PC-9 (cell line): Measurements from ENCODE around the gene ZCCHC4.

Experiments
- EZH2 ChIP-seq: fragments of 200-600 bp; sonication (generic); IDR thresholded peaks from 2 replicates; pipeline ENCODE4 v1.8.0; 2017; ENCODE audit warnings: antibody characterized with exemption, low read depth
- TF ChIP-seq, protein P1 (sequence below): fragments of 200-600 bp; sonication (generic); conservative IDR thresholded peaks from 2 replicates; pipeline ENCODE4 v1.6.1; 2017; ENCODE audit warnings: mixed run types, antibody characterized with exemption, mild to moderate bottlenecking, moderate library complexity

GRCh38 chr4:25405453-25405852 is 92.9 kb downstream of the ZCCHC4 start:
- TF ChIP-seq, protein P1, sequence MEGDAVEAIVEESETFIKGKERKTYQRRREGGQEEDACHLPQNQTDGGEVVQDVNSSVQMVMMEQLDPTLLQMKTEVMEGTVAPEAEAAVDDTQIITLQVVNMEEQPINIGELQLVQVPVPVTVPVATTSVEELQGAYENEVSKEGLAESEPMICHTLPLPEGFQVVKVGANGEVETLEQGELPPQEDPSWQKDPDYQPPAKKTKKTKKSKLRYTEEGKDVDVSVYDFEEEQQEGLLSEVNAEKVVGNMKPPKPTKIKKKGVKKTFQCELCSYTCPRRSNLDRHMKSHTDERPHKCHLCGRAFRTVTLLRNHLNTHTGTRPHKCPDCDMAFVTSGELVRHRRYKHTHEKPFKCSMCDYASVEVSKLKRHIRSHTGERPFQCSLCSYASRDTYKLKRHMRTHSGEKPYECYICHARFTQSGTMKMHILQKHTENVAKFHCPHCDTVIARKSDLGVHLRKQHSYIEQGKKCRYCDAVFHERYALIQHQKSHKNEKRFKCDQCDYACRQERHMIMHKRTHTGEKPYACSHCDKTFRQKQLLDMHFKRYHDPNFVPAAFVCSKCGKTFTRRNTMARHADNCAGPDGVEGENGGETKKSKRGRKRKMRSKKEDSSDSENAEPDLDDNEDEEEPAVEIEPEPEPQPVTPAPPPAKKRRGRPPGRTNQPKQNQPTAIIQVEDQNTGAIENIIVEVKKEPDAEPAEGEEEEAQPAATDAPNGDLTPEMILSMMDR = no peak
- no peak for TF ChIP-seq EZH2
